ENCODE measurements around the gene TMEM125.

TMEM125 gene

GRCh38 chr1:43229826-43230780 is 39.7 kb upstream of the TMEM125 start:
- H3K4me3 ChIP-seq (ENCODE audit: low read depth, low read length): no peak overlapping the region
- TF ChIP-seq CTCF (IDR thresholded peaks at IDR 0.05; ENCODE audit: low read depth, low read length): no peak
- DNase-seq (ENCODE audit: low read depth, low spot score): no peak
- in situ Hi-C loops (cut with HindIII; ENCODE audit: low sequenced_read_pairs): no loop called here

- H3K4me3 ChIP-seq (ENCODE audit: low read depth, low read length): no peak overlapping the region
- DNase-seq (ENCODE audit: low read depth, low spot score): peak; percentile 72
- in situ Hi-C loops (cut with HindIII; ENCODE audit: low sequenced_read_pairs): no loop called here
- TF ChIP-seq CTCF (IDR thresholded peaks at IDR 0.05; ENCODE audit: low read depth, low read length): no peak
Observed at GRCh38 chr1:43232074-43232473, 37.7 kb upstream of the TMEM125 start.

GRCh38 chr1:43232482-43232881 is 37.3 kb upstream of the TMEM125 start:
- in situ Hi-C loops (cut with HindIII; ENCODE audit: low sequenced_read_pairs): no loop called here
- DNase-seq (ENCODE audit: low read depth, low spot score): no peak
- TF ChIP-seq CTCF (IDR thresholded peaks at IDR 0.05; ENCODE audit: low read depth, low read length): no peak
- H3K4me3 ChIP-seq (ENCODE audit: low read depth, low read length): no peak overlapping the region

GRCh38 chr1:43233631-43234030 is 36.2 kb upstream of the TMEM125 start:
- TF ChIP-seq CTCF (IDR thresholded peaks at IDR 0.05; ENCODE audit: low read depth, low read length): no peak
- DNase-seq (ENCODE audit: low read depth, low spot score): no peak
- H3K4me3 ChIP-seq (ENCODE audit: low read depth, low read length): no peak overlapping the region
- in situ Hi-C loops (cut with HindIII; ENCODE audit: low sequenced_read_pairs): no loop called here

- TF ChIP-seq CTCF (IDR thresholded peaks at IDR 0.05; ENCODE audit: low read depth, low read length): no peak
- in situ Hi-C loops (cut with HindIII; ENCODE audit: low sequenced_read_pairs): no loop called here
- H3K4me3 ChIP-seq (ENCODE audit: low read depth, low read length): no peak overlapping the region
- DNase-seq (ENCODE audit: low read depth, low spot score): no peak
Observed at GRCh38 chr1:43234267-43234666, 35.5 kb upstream of the TMEM125 start.

- in situ Hi-C loops (cut with HindIII; ENCODE audit: low sequenced_read_pairs): no loop called here
- TF ChIP-seq CTCF (IDR thresholded peaks at IDR 0.05; ENCODE audit: low read depth, low read length): no peak
- H3K4me3 ChIP-seq (ENCODE audit: low read depth, low read length): no peak overlapping the region
- no peak for DNase-seq (ENCODE audit: low read depth, low spot score)
Observed at GRCh38 chr1:43235040-43235439, 34.7 kb upstream of the TMEM125 start.
